Renal cortical epithelial cell (primary cell): ENCODE data around the gene NPAT. TPM values are rescaled to one million over a fixed set of nuclear protein-coding genes. Genes with fewer than 3 reads are reported as not detected.
A peak's percentile ranks its signal among the peaks of the same experiment; 100 is the strongest.

Source experiments
- DNase-seq: peaks from one replicate; pipeline ENCODE4 v3.0.0-alpha.2; 2011; ENCODE audit warnings: low read depth
- total RNA-seq: library from RNA; depleted of rRNA; stranded (reverse); fragments of >200 nt; gene quantifications from 2 replicates; pipeline ENCODE4 v1.2.3, GENCODE V29; 2014

The NPAT gene
- total RNA-seq, result 14.4 and 18.8 TPM in 2 replicates

DNA sequence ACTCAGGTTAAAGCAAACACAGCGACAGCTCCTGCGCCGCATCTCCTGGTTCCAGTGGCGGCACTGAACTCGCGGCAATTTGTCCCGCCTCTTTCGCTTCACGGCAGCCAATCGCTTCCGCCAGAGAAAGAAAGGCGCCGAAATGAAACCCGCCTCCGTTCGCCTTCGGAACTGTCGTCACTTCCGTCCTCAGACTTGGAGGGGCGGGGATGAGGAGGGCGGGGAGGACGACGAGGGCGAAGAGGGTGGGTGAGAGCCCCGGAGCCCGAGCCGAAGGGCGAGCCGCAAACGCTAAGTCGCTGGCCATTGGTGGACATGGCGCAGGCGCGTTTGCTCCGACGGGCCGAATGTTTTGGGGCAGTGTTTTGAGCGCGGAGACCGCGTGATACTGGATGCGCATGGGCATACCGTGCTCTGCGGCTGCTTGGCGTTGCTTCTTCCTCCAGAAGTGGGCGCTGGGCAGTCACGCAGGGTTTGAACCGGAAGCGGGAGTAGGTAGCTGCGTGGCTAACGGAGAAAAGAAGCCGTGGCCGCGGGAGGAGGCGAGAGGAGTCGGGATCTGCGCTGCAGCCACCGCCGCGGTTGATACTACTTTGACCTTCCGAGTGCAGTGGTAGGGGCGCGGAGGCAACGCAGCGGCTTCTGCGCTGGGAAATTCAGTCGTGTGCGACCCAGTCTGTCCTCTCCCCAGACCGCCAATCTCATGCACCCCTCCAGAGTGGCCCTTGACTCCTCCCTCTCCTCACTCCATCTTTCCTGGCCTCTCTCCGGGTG lies at the start of gene NPAT, which contains the start of gene ATM:
Gene NPAT, minus strand, starts transcription at position 65 of the 774 bp plus-strand sequence. CDS start 102 bp downstream, outside the sequence.
Gene ATM, plus strand, starts transcription at position 494 of the 774 bp plus-strand sequence. CDS start 4,558 bp downstream, outside the sequence.
- peak; percentile 97 for DNase-seq

DNA sequence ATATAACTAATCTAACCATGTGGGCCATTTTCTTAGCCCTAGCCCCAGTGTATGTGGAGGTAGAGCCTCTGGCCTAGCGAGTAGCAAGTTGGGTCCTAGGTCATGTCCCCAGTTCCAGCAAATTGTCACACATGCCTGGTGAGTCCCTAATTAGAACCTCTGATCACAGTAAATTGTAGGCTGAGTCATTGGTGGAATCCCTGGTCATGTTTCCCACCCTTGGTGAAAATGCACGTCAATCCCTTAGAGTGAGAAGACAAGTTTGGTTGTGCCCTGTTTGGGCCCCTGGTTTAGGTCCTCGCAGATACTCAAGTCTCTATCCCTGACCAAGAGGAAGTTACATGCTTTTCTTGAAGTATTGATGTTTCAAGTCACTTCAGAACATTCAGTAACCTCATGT lies 47.1 kb upstream of the NPAT start:
- no peak for DNase-seq

DNA sequence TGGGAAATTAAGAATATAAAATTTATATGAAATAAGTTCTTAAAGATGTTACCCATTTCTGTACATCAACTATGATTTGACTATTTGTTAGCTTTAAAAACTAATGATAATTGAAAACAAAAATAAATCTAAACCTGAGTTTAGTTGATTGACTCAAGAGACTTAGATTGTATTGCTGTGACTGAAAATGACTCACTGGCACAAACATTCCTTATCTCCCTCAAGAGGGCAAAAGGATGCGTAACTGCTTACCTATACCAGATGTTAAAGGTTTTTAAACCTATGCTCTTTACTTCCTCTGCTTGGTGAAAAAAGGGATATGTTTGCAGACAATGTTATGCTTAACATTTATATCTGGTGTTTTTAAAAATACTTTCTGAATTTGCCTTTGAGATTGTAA lies 30.7 kb upstream of the NPAT start:
- no peak for DNase-seq

DNA sequence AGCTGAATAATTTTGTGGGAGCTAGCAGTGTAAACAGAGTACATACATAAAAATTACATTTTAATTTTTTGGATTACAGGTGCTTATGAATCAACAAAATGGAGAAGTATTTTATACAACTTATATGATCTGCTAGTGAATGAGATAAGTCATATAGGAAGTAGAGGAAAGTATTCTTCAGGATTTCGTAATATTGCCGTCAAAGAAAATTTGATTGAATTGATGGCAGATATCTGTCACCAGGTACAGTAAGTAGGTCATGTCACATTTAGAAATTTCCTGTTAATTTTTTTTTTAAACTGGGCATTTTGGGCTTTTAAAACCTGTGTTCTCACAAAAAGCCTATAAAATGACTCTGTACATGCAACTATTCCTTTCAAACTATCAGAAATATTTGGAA lies 24.4 kb upstream of the NPAT start:
- DNase-seq, result no peak

DNA sequence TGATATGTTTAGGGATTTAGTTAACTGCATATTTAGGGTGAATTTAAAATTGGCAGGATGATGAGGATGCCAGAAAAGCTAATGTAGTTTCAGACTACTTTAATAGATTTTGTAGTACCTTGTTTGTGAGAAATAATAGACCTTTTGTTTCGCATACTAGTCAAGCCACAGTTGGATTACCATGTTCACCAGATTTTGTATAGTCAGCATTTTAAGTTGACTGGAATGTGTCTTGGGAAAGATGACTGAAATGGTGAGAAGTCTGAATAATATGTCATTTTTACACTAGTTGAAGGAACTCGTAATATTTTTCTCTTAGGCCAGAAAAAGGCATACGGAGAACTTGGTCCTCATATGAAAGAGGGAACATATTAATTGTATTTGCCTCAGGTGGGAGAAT lies 23.9 kb upstream of the NPAT start:
- DNase-seq, result no peak

DNA sequence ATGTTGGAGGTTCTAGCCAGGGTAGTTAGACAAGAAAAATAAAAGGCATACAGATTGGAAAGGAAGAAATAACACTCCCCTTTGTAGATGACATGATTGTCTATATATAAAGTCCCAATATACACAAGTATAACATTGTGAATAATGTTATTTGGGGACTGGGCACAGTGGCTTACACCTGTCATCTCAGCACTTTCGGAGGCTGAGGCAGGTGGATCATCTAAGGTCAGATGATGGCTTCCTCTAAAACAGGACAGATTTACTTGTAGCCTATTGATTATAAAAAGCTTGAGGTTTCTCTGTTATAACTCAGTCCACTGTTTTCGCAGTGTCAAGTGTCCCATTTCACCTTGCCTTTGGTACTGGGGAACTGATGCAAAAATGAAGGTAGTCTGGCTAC lies 20.0 kb upstream of the NPAT start:
- no peak for DNase-seq

DNA sequence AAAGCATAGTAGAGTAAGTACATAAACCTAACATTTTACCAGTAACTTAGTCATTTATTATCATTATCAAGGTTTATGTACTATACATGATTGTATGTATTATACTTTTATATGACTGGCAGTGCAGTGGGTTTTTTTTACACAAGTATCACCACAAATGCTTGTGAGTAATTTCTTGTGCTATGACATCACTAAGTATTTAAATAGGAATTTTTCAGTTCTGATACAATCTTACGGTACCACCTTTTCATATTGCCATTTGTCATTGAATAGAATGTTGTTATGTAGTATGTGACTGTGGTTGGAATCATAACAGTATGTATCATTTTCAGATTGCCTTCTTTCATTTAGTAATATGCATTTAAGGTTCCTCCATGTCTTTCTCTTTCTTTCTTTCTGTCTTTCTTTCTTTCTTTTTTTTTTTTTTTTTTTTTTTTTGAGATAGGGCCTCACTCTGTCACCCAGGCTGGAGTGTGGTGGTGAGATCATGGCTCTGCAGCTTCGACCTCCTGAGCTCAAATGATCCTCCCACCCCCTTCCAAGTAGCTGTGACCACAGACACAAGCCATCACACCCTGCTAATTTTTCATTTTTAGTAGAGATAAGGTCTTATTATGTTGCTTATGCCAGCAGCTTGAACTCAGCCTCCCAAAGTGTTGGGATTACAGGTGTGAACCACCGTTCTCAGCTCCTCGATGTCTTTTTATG lies 19.0 kb upstream of the NPAT start:
- DNase-seq, result no peak

DNA sequence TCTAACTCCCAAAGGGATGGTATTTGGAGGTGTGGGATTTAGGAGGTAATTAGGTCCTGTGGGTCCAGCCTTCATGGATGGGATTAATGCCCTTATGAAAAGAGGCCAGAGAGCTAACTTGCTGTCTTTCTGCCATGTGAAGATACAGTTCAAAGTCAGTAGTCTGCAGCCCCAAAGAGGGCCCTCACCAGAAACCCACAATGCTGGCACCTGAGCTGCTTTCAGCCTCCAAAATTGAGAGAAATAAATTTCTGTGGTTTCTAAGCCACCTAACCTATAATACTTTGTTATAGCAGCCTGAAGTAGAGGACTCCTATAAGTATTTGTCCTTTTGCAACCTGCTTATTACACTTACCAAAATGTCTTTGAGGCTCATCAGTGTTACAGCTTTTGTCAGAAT lies 16.6 kb upstream of the NPAT start:
- no peak for DNase-seq

DNA sequence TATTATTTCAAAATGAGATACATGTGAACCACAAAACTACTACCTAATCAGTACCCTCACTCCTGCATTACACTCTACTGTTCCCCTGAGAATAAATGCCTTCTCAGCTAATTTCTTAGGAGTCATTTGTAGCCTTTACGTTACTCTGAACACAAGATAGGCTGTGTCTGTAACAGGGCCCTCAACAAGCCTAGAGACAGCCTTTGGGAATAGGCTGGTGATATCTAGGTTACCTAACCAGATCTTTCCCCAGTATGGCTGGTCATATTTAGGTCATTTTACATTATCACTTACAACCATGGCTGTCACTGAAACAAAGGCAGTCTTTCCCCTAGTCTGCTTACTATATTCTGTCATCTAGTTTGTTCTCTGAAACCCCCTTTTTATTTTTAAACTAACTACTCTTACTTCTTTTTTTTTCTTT lies 14.6 kb upstream of the NPAT start:
- DNase-seq, result no peak

DNA sequence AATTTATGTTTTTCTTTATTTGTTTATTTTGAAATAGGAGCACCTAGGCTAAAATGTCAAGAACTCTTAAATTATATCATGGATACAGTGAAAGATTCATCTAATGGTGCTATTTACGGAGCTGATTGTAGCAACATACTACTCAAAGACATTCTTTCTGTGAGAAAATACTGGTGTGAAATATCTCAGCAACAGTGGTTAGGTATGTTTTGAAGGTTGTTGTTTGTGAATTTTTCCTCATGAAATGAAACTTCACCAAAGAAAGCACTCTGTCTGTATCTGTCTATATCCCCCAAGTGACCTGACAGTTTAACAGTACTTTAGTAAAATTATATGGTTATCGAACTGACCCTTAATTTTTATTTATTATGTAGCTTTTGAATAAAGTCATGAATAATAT lies 13.2 kb upstream of the NPAT start:
- no peak for DNase-seq

DNA sequence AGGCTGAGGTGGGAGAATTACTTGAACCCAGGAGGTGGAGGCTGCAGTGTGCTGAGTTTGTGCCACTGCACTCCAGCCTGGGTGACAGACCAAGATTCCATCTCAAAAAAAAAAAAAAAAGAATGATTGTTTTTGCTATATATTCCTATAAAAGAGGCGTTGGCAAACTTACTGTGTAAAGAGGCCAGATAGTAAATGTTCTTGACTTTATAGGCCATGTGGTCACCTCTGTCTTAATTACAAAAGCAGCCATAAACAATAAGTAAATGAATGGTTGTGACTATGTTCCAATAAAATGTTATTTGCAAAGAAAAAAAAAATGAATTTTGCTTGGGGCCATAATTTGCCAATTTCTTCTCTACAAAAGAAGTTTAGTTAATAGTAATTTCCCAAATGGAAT lies 12.8 kb upstream of the NPAT start:
- DNase-seq, result no peak

DNA sequence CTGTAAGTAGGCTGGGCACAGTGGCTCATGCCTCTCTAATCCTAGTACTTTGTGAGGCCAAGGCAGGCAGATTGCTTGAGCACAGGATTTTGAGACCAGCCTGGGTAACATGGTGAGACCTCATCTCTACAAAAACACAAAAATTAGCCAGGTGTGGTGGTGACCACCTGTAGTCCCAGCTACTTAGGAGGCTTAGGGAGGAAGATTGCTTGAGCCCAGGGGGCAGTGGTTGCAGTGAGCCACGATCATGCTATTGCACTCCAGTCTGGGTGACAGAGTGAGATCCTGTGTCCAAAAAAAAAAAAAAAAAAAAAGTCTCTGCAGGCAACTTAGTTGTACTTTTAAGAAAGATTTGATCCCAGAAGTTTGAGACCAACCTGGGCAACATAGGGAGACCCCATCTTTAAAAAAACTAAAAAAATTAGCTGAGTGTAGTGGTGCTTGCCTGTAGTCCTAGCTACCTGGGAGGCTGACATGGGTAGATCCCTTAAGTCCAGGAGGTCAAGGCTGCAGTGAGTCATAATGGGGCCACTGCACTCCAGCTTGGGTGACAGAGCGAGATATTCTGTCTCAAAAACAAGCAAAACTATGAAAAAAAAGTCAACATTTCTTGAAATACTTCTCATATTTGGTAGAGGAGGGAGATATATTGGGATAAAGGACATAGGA lies 11.0 kb upstream of the NPAT start:
- no peak for DNase-seq

DNA sequence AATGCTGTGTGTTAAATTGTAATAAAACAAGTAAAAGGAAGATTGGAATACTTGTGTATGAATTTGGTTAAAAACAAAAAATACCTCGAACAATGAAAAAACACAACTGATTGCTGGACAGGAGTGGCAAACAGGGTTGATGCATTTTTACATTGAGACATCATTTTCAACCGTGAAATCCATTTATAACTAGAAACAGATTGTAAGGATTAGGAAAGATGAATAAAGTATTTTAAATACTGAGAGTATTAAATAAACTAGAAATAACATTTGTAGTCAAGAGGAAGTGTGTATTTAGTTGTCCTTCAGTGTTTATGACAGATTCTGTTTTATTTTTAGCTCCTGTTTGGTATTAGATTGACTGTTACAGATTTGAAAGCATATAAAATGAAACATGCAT lies 5.8 kb upstream of the NPAT start:
- no peak for DNase-seq

DNA sequence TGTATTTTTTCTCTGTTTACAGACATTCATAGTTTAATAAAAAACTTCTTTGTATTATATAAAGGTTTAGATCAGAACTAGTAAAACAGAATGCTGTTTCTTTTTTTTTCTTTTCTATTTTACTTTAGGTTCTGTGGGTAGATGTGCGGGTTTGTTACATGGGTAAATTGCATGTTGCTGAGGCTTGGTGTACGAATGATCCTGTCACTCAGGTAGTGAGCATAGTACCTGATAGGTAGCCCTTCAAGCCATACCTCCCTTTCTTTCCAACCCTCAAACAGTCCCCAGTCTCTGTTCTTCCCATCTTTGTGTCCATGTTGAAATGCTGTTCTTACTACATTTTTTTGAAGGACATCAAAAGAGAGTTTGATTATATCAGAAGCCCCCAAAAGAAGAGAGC lies 3.6 kb upstream of the NPAT start:
- no peak for DNase-seq

DNA sequence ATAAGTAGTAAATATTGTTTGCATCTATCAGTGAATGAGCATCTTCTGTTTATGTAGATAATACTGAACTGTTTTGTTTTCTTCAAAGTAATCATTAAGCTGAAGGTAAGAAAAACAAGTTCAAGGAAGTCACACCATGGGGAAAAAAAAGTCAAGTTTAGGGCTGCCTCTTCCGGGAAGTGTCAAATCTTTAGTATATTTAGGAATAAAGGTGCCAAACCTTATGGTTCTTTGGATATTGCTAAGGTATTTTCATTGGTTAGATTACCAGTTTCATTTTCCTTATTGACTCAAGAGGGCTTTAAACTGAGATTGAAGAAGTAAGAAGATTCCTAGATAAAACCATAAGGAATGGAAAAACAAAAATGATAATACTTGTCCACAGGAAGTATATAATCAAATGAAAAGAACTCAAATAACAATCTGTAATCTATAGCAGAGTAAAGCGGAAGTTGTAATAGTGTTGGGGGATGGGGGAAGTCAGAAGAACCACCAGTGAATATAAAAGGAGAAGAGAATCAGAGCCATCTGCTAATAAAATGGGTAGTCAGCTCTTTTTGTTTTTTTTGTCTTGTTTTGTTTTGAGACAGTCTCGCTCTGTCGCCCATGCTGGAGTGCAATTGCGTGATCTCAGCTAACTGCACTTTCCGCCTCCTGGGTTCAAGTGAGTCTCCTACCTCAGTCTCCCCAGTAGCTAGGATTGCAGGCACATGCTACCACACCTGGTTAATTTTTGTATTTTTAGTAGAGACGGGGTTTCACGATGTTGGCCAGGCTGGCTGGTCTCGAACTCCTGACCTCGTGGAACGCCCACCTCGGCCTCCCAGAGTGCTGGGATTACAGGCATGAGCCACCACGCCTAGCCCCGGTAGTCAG lies 2.7 kb upstream of the NPAT start:
- DNase-seq, result peak; percentile 28

DNA sequence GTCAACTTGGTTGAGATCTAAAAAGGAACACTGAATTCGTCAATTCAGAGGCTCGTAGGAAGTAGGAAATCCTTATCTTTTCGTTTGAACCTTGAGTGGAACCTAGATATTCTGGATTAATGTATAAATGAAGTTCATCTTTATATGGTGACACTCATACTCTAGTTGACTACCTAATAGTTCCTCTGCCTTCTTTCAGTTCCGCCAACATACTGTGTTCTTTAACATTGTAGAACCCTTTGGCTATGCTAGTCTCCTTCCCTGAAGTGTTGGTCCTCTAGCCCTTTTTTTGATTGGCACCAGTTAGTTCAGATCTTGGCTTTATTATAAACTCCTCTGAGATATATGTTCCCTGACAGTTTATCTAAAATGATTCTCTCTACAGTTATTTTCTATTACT lies 1.9 kb upstream of the NPAT start:
- no peak for DNase-seq

DNA sequence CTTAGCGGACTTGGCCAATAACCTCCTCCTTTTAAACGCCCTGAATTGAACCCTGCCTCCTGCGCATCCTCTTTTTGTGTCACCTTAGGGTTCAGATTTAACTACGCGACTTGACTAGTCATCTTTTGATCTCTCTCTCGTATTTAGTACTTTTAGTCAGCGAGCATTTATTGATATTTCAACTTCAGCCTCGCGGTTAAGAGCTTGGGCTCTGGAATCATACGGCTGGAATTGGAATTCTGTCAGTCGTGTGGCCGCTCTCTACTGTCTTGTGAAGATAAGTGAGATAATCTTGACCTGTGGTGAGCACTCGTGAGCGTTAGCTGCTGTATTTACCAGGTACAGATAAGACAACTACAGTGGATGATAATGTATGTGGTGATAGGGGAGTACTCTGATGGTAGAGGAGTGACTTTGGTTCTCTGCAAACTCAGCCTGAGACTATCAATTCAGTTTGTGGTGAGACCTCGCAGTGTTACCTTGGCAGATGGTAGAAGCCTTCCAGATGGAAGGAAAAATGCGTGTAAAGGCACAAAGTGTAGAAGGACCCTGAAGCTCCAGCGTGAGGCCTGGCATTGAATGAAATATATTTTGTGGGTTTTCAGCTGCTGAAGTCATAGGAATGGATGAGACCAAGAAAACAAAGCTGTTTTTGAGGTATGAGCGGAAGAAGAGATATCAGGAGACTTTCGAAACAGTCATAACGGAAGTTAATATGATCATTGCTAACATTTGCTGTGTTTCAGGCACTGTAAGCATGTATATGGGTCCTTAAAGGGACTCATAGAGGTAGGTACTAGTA lies 1.1 kb upstream of the NPAT start:
- no peak for DNase-seq

DNA sequence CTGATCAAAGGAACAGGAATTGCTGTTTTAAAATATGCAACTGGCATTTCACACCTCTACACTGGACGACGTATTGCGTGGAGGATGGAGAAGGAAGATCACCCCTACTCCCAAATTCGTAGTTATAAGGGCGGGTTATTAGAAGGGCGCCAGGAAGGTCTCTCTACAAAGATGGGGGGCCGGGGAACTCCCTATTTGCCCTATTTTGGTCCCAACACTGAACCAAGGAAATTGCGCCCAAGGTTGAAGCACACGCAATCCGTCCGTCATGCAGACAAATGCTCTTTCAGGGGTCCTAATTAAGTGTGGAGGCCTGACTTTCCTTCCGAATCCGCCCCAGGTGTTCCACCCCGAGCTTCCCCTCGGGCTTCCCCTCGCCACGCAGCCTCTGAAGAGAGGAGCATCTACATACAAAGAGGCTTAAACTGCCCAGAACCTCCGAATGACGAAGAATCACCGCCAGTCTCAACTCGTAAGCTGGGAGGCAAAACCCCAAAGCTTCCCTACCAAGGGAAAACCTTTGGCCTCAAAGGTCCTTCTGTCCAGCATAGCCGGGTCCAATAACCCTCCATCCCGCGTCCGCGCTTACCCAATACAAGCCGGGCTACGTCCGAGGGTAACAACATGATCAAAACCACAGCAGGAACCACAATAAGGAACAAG lies 396 bp downstream of the NPAT start:
- no peak for DNase-seq

DNA sequence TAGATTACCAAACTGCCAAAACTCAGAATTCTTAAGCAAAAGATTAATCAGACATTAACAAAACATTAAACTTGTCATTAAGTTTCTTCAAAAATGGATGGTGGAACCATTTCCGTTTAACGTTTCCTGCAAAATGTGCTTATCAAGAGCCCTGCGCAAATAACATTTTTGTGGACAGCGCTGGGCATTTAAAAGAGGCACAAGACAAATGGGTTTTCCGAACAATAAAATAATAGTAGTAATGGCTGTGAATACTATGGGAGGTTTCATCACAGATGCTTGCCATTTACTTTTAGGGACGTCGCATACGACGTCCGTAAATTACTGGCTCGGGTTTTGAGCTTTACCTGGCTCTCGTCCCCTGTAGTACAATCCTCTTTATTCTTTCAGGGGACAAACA lies 1.1 kb downstream of the NPAT start:
- peak; percentile 36 for DNase-seq

DNA sequence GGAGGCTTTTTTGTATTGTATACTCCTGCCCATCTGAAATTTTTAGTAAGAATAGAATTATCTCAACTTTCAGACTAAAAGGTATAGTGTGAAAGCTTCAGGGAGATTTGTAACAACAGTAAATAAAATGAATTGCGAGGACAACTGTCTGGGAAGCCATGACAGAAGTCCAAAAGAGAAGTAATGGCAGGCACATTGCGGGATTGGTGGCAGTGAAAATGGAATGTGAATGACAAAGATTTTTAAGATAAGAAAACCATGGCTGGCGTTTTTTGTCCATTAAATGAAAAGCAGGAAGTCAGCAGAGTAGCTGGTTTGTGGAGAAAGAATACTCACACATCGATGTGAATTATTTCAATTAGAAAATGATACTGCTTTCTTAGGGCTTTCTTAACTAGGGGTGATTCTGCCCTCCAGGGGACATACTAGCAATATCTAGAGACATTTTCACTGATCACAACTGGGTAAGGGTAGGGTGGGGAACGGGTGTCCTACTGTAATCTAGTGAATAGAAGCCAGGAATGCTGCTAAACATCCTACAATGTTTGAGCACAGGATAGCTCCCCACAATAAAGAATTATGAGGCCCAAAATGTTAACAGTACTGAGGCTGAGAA lies 1.6 kb downstream of the NPAT start:
- DNase-seq, result no peak
